ENCODE data around the gene GLB1L3. TPM values are rescaled to one million over a fixed set of nuclear protein-coding genes. Genes with fewer than 3 reads are reported as not detected.

Gene GLB1L3
- total RNA-seq, 3 donors from 2014 or later = 1.0 to 1.6 TPM; not detected in 1

DNA sequence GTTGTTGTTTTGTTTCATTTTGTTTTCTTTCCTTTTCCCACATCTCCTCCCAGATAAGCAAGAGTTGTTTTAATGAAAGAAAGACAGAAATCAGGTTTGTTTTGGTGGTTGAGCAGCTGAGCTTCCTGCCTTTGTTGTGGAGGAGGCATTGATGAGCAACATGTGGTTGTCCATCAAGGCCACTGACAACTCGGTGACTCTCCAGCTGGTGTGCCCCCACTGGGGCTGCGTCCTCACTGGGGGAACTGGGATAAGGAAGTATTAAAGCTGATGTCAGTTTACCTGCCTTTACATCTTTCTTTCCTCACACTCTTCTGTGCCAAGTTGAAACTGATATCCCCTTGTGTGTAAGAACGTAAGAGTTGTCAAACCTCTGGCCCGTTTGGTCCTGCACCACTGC lies 45.8 kb upstream of the GLB1L3 start:
- Histone ChIP-seq H3K9me3 (no peaks in the 10 kb centered on the region), H3K4me1 (peaks cover 0 to 7% of the 10 kb centered on the region in 2 donors), H3K27me3 (no peaks in the 10 kb centered on the region), H3K4me3 (no peak overlapping the region), H3K27ac (no peak overlapping the region), H3K36me3 (no peaks in the 10 kb centered on the region)
- DNase-seq (ENCODE audit: low spot score in 2 of 2) = no peak
- intact Hi-C loops (cut with DNase I; ENCODE audit: low total_unique reads) = no loop called here
- TF ChIP-seq CTCF (IDR thresholded peaks at IDR 0.05) (no peak), POLR2AphosphoS5 (IDR thresholded peaks at IDR 0.05) (no peak), POLR2A (IDR thresholded peaks at IDR 0.05) (no peak)

DNA sequence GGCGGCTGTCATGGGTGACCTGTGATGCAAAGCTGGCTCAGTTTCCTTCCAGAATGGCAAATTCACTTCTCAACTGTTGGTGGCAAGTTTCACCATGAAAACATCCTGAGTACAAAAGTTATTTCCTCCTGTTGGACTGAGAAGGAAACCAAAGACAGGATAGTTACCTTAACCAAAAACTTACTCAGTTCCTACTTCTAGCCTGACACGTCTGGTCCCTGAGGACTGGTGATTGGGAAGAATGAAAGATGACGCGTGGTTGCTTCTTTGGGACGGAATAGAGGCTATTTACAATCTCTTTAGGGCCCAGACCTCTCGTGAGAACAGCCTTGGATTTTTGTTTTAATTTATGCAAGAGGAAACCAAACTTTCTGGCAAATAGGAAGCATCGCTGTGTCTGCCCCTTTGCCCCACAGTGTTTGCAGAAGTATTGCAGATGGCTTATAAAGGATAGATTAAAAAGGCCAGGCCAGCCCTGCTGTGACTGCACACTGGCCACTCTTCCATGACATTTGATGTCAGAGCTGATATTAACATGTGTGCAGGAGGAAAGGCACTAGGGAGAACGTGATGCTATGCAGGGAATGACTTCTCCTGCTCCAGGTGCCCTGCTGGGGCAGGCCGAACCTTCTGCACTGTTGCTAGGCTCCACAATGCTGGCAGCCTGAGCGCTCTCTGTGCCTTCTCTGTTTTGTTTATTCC lies 44.1 kb upstream of the GLB1L3 start:
- intact Hi-C loops (cut with DNase I; ENCODE audit: low total_unique reads) = no loop called here

GRCh38 chr11:134233729-134234179 lies 42.4 kb upstream of the GLB1L3 start:
- no peaks in the 10 kb centered on the region for H3K36me3 ChIP-seq
- H3K4me1 ChIP-seq = no peaks in the 10 kb centered on the region
- H3K9me3 ChIP-seq = no peaks in the 10 kb centered on the region
- no peak for TF ChIP-seq POLR2AphosphoS5 (IDR thresholded peaks at IDR 0.05)
- TF ChIP-seq POLR2A (IDR thresholded peaks at IDR 0.05) = no peak
- TF ChIP-seq CTCF (IDR thresholded peaks at IDR 0.05) = no peak
- DNase-seq (ENCODE audit: low spot score in 2 of 2) = no peak
- intact Hi-C loops (cut with DNase I; ENCODE audit: low total_unique reads) = no loop called here
- no peak overlapping the region for H3K4me3 ChIP-seq
- H3K27me3 ChIP-seq = no peaks in the 10 kb centered on the region
- H3K27ac ChIP-seq = no peak overlapping the region

More for the DNA sequence above, 44.1 kb upstream of the GLB1L3 start:
- DNase-seq (ENCODE audit: low spot score in 2 of 2) = no peak
- no peak overlapping the region for H3K27ac ChIP-seq
- H3K4me3 ChIP-seq = no peak overlapping the region
- H3K9me3 ChIP-seq = no peaks in the 10 kb centered on the region
- no peaks in the 10 kb centered on the region for H3K4me1 ChIP-seq
- TF ChIP-seq POLR2AphosphoS5 (IDR thresholded peaks at IDR 0.05) = no peak
- no peak for TF ChIP-seq POLR2A (IDR thresholded peaks at IDR 0.05)
- TF ChIP-seq CTCF (IDR thresholded peaks at IDR 0.05) = no peak
- no peaks in the 10 kb centered on the region for H3K36me3 ChIP-seq
- no peaks in the 10 kb centered on the region for H3K27me3 ChIP-seq

- Histone ChIP-seq H3K4me3 (no peak overlapping the region), H3K36me3 (no peaks in the 10 kb centered on the region), H3K9me3 (no peaks in the 10 kb centered on the region), H3K4me1 (no peaks in the 10 kb centered on the region), H3K27ac (no peak overlapping the region), H3K27me3 (no peaks in the 10 kb centered on the region)
- intact Hi-C loops (cut with DNase I; ENCODE audit: low total_unique reads) = no loop called here
- TF ChIP-seq POLR2A (IDR thresholded peaks at IDR 0.05) = no peak
- TF ChIP-seq CTCF (IDR thresholded peaks at IDR 0.05) = no peak
- TF ChIP-seq POLR2AphosphoS5 (IDR thresholded peaks at IDR 0.05) = no peak
- no peak for DNase-seq (ENCODE audit: low spot score in 2 of 2)
Measured at GRCh38 chr11:134235399-134235798, 40.8 kb upstream of the GLB1L3 start.

DNA sequence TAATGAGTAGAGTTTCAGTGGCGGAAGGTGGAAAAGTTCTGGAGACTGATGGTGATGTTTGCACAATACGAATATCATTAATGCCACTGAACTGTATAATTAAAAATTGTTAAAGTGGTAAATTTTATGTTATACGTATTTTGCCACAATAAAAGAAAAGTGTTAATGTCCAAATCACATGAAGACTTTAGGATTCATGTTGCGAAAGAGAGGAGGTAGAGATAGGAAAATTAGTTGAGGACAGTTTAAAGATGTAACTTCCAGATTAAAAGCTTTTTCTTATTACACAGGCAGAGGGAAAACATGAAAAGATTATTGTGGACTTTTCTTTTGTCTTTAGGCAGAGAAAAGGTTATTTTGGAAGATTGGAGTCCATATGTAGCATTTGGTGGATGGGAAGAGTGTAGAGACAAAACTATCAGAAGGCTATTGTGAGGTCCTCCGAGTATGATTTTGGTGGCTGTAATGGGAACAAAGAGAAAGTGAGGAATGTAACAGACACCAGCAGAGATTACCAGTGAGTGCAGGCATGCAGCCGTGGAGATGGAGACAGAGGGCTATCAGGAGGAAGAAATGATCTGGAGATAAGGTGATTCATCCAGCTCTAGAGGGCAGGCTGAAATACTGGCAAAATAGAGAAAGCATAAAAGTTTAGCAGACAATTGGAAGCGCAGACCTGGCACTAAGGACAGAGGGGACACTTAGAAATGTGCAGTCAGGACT lies 39.2 kb upstream of the GLB1L3 start:
- Histone ChIP-seq H3K27me3 (no peaks in the 10 kb centered on the region), H3K4me3 (no peak overlapping the region), H3K36me3 (no peaks in the 10 kb centered on the region), H3K9me3 (no peaks in the 10 kb centered on the region), H3K4me1 (no peaks in the 10 kb centered on the region), H3K27ac (no peak overlapping the region)
- TF ChIP-seq CTCF (IDR thresholded peaks at IDR 0.05) = no peak
- no peak for TF ChIP-seq POLR2AphosphoS5 (IDR thresholded peaks at IDR 0.05)
- no peak for TF ChIP-seq POLR2A (IDR thresholded peaks at IDR 0.05)
- intact Hi-C loops (cut with DNase I; ENCODE audit: low total_unique reads) = no loop called here
- DNase-seq (ENCODE audit: low spot score in 2 of 2) = no peak

Measured in breast epithelium (tissue), 4 donors.